ENCODE data around the gene SDHB.

DNA sequence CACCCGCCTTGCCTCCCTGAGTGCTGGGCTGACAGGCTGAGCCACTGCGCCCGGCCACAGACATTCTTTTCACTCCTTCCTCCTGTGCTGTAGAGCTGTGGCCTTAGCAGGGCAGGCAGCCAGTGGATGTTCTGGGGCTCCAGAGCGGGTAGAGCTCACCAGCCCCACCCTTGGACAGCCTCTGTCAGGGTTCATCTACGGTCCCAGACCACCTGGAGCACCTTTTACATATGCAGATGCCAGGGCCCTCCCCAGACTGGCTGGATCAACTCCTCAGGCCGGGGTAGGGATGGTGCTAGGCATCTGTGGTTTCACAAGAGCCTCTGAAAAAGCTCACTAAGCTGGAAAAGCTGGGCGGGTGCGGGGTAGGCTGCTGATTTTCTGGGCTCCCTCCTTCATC, 46.7 kb downstream of the SDHB start:
- TF ChIP-seq, protein P1, sequence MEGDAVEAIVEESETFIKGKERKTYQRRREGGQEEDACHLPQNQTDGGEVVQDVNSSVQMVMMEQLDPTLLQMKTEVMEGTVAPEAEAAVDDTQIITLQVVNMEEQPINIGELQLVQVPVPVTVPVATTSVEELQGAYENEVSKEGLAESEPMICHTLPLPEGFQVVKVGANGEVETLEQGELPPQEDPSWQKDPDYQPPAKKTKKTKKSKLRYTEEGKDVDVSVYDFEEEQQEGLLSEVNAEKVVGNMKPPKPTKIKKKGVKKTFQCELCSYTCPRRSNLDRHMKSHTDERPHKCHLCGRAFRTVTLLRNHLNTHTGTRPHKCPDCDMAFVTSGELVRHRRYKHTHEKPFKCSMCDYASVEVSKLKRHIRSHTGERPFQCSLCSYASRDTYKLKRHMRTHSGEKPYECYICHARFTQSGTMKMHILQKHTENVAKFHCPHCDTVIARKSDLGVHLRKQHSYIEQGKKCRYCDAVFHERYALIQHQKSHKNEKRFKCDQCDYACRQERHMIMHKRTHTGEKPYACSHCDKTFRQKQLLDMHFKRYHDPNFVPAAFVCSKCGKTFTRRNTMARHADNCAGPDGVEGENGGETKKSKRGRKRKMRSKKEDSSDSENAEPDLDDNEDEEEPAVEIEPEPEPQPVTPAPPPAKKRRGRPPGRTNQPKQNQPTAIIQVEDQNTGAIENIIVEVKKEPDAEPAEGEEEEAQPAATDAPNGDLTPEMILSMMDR (optimal IDR thresholded peaks at IDR 0.05 in 1 of 3, IDR thresholded peaks at IDR 0.05 in 1 of 3, conservative IDR thresholded peaks at IDR 0.05 in 1 of 3; ENCODE audit: extremely low read depth in 1 of 3, insufficient read depth in 2 of 3, low read length in 3 of 3), result no peak
- no peak for TF ChIP-seq EZH2 (IDR thresholded peaks at IDR 0.05; ENCODE audit: low read length)

All from keratinocyte (primary cell).